Measurements from ENCODE around the gene RPS6KA3.

- no peak for TF ChIP-seq POLR2A (IDR thresholded peaks at IDR 0.05)
- TF ChIP-seq, protein P1, sequence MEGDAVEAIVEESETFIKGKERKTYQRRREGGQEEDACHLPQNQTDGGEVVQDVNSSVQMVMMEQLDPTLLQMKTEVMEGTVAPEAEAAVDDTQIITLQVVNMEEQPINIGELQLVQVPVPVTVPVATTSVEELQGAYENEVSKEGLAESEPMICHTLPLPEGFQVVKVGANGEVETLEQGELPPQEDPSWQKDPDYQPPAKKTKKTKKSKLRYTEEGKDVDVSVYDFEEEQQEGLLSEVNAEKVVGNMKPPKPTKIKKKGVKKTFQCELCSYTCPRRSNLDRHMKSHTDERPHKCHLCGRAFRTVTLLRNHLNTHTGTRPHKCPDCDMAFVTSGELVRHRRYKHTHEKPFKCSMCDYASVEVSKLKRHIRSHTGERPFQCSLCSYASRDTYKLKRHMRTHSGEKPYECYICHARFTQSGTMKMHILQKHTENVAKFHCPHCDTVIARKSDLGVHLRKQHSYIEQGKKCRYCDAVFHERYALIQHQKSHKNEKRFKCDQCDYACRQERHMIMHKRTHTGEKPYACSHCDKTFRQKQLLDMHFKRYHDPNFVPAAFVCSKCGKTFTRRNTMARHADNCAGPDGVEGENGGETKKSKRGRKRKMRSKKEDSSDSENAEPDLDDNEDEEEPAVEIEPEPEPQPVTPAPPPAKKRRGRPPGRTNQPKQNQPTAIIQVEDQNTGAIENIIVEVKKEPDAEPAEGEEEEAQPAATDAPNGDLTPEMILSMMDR (IDR thresholded peaks at IDR 0.05) = no peak
Measured at GRCh38 chrX:20112022-20112774, 154.5 kb downstream of the RPS6KA3 start.
